C4-2B (cell line): ENCODE measurements around the gene MTA3.

Experiments used
- CTCF ChIP-seq: fragments of 450-650 bp; conservative IDR thresholded peaks from 2 replicates; pipeline ENCODE4 v1.5.1; 2017; ENCODE audit warnings: mild to moderate bottlenecking
- ZFX ChIP-seq: fragments of 450-650 bp; IDR thresholded peaks from 2 replicates; pipeline ENCODE4 v1.6.1; 2017

GRCh38 chr2:42725657-42726056 is 157.2 kb downstream of the MTA3 start:
- TF ChIP-seq CTCF (no peak), ZFX (no peak)
